22Rv1 (cell line): ENCODE results near the gene ZBTB7C.

Source experiments
- ZFX ChIP-seq: fragments of 450-650 bp; IDR thresholded peaks from 2 replicates; pipeline ENCODE4 v1.6.1; 2017; ENCODE audit warnings: antibody characterized with exemption, borderline replicate concordance
- TF ChIP-seq, protein P1 (sequence below): fragments of 450-650 bp; IDR thresholded peaks from 2 replicates; pipeline ENCODE4 v1.5.1; 2017; ENCODE audit warnings: mild to moderate bottlenecking

GRCh38 chr18:48000701-48001100 lies 408.5 kb downstream of the ZBTB7C start:
- TF ChIP-seq, protein P1, sequence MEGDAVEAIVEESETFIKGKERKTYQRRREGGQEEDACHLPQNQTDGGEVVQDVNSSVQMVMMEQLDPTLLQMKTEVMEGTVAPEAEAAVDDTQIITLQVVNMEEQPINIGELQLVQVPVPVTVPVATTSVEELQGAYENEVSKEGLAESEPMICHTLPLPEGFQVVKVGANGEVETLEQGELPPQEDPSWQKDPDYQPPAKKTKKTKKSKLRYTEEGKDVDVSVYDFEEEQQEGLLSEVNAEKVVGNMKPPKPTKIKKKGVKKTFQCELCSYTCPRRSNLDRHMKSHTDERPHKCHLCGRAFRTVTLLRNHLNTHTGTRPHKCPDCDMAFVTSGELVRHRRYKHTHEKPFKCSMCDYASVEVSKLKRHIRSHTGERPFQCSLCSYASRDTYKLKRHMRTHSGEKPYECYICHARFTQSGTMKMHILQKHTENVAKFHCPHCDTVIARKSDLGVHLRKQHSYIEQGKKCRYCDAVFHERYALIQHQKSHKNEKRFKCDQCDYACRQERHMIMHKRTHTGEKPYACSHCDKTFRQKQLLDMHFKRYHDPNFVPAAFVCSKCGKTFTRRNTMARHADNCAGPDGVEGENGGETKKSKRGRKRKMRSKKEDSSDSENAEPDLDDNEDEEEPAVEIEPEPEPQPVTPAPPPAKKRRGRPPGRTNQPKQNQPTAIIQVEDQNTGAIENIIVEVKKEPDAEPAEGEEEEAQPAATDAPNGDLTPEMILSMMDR = no peak
- TF ChIP-seq ZFX = no peak
